Endothelial cell of umbilical vein (primary cell): ENCODE results near the gene MRTFA.

Experiments
- EZH2 ChIP-seq: IDR thresholded peaks from 2 replicates; pipeline ENCODE4 v1.6.1; 2012; ENCODE audit warnings: borderline replicate concordance, low read depth, mild to moderate bottlenecking, moderate library complexity, low read length, inconsistent platforms; ENCODE audit not compliant: severe bottlenecking
- GATA2 ChIP-seq: IDR thresholded peaks from 2 replicates; pipeline ENCODE4 v1.7.0; 2011; ENCODE audit warnings: low read depth, mild to moderate bottlenecking, moderate library complexity, mixed read lengths, low read length; ENCODE audit not compliant: insufficient read length, insufficient read depth
- POLR2A ChIP-seq: IDR thresholded peaks from 2 replicates; pipeline ENCODE4 v1.6.1; 2012; ENCODE audit warnings: low read depth, mild to moderate bottlenecking, control low read depth, low read length
- POLR2AphosphoS5 ChIP-seq: IDR thresholded peaks from 2 replicates; pipeline ENCODE4 v1.6.1; 2012; ENCODE audit warnings: low read depth, mild to moderate bottlenecking, control low read depth, low read length, moderate library complexity; ENCODE audit not compliant: insufficient read depth
- TF ChIP-seq, protein P1 (sequence below), 2 donors: IDR thresholded peaks; 1 replicate in 1 of 2; 2 replicates in 1 of 2; pipeline ENCODE4 v1.5.1; 2011; ENCODE audit warnings: low read length in 2 of 2, mild to moderate bottlenecking in 2 of 2, moderate library complexity in 2 of 2, control low read depth in 1 of 2, inconsistent platforms in 1 of 2, low read depth in 1 of 2; ENCODE audit not compliant: insufficient read depth in 1 of 2; ENCODE audit errors: extremely low read depth in 1 of 2
- TF ChIP-seq, protein P2 (sequence below): IDR thresholded peaks from 2 replicates; pipeline ENCODE4 v1.6.1; 2011; ENCODE audit not compliant: insufficient read depth, insufficient read length

DNA sequence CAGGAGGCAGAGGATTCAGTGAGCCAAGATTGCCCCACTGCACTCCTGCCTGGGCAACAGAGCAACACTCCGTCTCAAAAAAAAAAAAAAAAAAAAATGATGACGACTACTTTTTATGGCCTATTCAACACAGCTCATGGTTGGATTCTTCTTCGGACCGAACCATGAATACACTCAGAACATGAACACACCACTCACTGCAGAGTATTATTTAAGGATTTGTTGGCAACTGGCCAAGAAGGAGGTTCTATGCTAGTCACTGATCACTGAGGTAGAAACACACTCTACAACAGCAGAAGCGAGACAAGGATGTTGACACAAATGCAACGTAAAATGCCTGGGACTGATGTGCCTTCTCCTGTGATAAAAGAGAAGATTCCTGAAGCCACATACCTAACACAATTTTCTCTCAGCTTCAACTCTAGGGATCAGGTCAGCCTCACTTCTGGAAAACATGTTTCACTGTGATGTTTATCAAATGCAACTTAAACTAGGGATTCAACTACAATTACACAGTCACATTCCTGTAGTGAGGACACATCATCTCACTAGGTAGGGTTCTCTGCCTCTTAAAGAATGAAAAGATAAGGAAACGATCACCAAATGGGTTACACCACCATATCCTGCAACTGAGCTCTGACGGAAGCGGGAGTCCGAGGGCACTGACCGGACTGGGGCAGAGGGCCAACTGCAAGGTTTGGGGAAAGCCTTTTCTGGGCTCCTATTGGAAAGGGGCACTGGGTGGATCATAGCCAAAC lies 183.6 kb downstream of the MRTFA start:
- no peak for TF ChIP-seq EZH2
- no peak for TF ChIP-seq POLR2A
- TF ChIP-seq, protein P1, sequence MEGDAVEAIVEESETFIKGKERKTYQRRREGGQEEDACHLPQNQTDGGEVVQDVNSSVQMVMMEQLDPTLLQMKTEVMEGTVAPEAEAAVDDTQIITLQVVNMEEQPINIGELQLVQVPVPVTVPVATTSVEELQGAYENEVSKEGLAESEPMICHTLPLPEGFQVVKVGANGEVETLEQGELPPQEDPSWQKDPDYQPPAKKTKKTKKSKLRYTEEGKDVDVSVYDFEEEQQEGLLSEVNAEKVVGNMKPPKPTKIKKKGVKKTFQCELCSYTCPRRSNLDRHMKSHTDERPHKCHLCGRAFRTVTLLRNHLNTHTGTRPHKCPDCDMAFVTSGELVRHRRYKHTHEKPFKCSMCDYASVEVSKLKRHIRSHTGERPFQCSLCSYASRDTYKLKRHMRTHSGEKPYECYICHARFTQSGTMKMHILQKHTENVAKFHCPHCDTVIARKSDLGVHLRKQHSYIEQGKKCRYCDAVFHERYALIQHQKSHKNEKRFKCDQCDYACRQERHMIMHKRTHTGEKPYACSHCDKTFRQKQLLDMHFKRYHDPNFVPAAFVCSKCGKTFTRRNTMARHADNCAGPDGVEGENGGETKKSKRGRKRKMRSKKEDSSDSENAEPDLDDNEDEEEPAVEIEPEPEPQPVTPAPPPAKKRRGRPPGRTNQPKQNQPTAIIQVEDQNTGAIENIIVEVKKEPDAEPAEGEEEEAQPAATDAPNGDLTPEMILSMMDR (IDR thresholded peaks at IDR 0.05; ENCODE audit: extremely low read depth in 1 of 2, insufficient read depth in 1 of 2, low read depth in 1 of 2, low read length in 2 of 2): no peak
- no peak for TF ChIP-seq POLR2AphosphoS5
- TF ChIP-seq, protein P2, sequence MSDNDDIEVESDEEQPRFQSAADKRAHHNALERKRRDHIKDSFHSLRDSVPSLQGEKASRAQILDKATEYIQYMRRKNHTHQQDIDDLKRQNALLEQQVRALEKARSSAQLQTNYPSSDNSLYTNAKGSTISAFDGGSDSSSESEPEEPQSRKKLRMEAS: no peak
- no peak for TF ChIP-seq GATA2
